GM18511 (cell line): ENCODE measurements around the gene IL17D.
A peak's percentile ranks its signal among the peaks of the same experiment; 100 is the strongest.

Source experiments
- ATAC-seq: cut with Tn5 transposase; IDR thresholded peaks from one replicate; pipeline ENCODE4 v1.9.1; 2021; ENCODE audit warnings: mild to moderate bottlenecking, moderate library complexity; ENCODE audit not compliant: unreplicated experiment

The IL17D gene

DNA sequence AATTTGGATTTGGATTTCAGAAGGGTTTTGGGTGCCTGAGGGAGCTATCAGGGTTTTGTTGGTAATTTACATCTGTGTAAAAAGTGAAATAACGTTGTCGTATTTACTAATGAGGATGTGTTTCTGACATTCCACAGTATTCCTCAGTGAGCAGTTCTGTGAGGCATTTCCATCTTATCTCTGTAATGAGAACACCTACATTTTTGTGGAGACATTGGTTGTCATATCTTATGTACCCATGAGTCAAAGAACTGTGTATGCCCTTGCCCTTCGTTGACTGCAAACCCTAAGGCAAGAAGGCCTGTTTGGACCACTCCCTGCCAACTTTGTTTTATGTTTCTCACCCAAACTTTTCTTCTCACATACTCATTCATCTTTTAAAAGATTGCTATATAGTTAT lies 14.2 kb upstream of the IL17D start:
- ATAC-seq, result no peak

DNA sequence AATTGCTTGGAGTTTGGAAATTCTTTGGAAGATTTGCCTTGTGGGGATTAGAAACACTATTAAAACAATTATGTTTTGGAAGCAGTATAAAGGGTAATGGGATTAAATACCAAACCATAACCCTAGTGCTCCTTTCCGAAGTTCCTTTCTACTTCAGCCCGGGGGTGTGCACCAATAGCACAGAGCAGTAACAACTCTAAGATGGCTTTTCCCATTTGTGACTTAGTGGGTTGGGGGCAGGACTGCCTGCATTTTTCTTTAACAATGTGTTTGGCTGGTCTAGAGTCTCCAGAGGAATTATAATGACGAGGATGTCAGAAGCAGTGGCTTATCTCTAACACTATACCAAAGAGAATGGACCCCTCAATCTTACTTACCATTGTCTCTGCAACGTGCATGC lies 11.9 kb upstream of the IL17D start:
- ATAC-seq, result no peak

DNA sequence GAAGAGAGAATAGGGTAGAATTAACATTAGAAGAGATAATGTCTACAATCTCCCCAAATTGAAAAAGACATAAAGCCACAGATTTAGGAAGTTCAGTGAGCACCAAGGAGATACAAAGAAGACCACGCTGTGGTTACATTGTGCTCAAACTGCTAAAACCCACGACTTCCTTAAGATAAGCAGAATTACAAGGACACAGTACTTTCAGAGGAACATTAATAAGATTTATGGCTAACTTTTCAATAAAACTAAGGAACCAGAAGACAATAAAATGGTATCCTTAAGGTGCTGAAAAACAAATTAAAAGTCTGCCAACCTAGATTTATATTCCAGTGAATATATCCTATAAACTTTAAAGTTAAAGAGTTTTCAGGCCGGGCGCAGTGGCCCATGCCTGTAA lies 7.4 kb upstream of the IL17D start:
- no peak for ATAC-seq

DNA sequence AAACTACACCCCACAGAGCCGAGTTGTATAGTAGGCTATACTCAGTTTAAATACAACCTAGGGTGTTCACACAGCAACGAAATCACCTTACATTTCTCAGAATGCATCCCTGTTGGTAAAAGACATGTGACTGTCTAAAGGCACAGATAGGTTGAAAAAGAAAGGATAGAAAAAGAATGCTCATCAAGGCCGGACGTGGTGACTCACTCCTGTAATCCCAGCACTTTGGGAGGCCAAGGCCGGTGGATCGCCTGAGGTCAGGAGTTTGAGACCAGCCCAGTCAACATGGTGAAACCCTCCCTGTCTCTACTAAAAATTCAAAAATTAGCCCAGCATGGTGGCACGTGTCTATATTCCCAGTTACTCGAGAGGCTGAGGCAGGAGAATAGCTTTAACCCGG lies 3.8 kb upstream of the IL17D start:
- ATAC-seq, result no peak

DNA sequence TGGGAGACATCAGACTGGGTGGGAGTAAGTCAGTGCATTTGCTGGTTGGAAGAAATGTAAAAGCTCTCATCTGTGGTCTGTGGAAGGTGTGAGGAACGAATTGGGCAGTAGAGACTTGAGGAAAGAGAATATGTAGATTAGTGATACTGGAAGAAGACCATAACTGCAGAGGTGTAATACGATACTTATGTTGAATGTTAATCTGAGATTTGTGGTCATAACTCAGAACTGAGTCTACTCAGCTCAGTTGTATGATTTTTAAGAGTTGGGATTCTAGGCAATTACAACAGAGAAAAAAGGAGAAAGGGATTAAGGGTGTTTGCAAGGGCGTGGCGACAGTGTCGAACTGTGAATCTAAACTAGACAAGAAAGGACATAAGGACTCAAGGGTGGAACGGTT lies 3.2 kb upstream of the IL17D start:
- no peak for ATAC-seq

DNA sequence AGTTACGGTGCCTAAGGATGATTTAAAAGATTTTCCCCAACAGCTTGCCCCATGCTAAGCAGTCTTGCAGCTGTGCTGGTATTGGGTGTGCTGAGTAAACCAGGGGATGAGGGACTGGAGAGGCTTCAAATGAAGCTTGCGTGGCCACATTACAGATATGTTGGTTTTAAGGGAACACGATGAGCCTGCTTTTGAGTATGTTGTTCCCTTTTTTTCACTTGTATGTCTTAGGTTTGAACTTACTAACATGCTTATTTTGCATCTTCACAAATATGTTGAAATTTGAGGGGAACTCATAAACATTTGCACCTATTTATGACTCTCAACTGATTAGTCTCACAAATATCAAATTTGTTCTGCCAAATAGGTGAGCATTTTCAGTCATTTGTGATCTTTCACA lies 2.0 kb upstream of the IL17D start:
- ATAC-seq, result no peak

DNA sequence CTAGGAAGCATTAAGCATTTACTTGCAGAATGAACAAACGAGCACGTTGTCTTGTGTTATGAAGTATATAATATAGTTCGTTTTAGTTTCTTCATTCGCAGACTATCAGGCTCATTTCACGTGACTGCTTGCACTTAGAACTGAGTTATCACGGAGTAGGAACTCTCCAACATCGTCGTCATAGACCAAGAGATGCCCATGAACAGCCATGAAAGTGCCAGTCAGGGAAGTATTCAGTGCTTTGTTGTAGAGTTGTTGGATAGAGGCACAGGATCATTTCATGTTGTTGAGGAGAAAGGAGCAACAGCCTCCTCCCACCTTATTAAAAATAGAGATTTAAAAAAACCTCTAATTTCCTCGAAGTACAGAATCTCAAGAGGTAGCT lies 977 bp upstream of the IL17D start:
- no peak for ATAC-seq

DNA sequence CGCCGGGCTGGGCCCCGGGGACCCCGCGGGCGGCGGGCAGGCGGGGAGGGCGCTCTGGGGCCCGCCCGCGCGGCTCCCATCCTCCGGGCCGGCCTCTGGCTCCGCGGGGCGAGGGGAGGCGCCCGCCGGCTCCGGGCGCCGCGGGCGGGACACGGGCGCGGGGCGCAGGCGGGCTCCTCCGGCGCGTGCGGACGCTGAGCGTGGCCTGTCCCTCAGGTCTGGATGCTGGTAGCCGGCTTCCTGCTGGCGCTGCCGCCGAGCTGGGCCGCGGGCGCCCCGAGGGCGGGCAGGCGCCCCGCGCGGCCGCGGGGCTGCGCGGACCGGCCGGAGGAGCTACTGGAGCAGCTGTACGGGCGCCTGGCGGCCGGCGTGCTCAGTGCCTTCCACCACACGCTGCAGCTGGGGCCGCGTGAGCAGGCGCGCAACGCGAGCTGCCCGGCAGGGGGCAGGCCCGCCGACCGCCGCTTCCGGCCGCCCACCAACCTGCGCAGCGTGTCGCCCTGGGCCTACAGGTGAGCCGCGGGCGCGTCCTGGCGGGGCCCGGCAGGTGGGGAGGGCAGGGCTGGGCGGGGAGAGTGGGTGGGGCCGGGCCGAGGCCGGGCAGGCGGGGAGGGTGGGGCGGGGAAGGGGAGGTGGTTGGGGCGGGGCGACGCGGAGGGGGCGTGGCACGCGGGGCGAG lies 420 bp downstream of the IL17D start:
- peak; percentile 89 for ATAC-seq

DNA sequence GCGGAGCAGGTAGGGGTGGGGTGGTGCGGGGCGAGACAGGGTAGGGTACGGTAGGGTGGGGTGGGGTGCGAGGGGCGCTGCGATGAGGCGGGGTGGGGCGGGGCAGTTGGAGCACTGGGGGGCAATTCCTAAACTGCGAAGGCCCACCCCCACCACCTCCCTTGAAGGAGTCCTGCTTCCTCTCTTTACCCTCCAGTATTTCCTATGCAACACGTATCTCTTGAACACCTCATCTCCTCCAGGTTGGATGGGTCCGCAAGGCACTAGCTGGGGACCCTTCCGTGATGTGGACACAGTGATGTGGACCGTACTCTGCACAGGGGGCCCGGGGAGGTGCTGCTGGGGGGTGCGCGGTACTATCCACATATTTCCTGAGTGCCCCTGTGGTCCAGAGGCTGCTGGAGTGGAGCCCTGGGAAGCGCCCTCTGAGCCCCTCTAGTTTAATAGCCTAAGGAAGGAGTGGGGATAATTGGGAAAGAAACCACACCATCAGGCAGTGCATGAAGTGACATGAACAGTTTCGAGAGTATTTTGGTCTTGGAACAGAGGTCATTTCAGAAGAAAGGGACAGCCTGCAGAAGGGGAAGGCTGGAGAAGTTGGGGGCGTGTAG lies 1.1 kb downstream of the IL17D start:
- ATAC-seq, result no peak

DNA sequence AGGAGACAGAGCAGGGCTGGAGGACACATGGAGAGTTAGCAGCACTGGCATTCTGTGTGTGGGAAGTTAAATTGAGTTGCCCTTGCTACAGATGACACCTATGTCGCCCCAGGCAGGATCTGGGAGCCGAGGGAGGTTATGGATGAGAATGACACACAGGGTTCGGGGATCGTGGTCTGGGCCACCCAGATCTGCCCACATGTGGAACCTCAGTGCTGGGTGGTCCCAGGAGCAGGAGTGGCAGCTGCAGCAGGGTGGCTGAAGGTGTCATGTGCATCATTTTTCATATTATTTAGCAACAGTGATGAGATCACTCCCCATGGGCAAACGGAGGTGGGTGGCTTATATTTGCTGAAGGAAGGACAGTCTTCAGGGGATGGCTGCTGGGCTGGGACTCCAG lies 3.2 kb downstream of the IL17D start:
- no peak for ATAC-seq

DNA sequence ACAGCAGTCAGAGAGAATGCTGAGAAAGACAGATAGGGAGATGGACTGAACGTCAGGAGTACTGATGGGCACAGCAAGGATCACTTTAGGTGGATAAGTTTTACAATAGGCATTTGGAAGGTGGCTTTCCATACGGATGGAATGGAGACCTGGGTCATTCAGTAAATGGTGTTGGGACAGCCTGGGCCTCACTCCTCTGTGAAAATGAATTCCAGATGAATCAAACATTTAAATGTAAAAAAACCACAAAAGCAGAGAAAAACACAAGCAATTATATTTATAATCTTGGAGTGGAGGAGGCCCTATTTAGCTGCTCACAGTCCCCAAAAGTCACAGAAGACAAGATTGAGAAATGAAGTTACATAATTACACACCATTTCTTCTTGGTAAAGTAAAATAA lies 4.7 kb downstream of the IL17D start:
- no peak for ATAC-seq

DNA sequence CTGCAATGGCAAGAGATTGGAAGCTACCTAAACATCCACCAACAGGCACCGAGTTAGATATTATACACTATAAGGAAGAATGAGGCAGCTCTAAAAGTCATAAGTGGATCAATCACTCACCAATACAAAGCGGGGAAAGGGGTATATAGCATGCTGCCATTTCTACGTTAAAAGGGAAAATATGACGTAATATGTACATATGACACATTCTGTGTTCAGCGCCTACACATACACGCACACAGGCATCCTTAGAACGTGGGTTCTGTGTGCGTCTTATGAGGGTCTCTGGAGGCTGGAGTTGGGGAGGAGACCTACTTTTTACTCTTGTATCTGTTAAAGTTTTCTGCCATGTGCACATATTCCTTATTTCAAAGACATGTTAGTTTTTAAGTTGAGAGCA lies 5.9 kb downstream of the IL17D start:
- ATAC-seq, result no peak

DNA sequence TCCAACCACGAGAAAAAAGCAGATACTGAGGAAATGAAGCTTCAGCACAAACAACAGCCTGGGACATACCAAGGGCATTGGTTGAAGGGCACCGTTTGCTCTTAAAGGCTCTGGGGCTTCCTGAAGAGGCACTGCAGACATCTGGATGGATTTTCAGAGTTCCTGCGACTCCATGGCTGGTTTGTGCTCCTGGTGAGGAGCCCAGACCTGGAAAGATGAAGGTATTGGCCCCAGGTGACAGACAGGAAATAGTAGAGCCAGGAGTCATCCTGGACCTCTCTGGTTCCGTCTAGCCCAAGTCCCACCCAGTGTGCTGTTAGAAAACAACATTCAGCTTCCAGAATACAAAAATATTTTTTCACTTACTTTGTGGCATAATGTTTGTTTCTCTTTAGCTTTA lies 6.3 kb downstream of the IL17D start:
- ATAC-seq, result no peak

DNA sequence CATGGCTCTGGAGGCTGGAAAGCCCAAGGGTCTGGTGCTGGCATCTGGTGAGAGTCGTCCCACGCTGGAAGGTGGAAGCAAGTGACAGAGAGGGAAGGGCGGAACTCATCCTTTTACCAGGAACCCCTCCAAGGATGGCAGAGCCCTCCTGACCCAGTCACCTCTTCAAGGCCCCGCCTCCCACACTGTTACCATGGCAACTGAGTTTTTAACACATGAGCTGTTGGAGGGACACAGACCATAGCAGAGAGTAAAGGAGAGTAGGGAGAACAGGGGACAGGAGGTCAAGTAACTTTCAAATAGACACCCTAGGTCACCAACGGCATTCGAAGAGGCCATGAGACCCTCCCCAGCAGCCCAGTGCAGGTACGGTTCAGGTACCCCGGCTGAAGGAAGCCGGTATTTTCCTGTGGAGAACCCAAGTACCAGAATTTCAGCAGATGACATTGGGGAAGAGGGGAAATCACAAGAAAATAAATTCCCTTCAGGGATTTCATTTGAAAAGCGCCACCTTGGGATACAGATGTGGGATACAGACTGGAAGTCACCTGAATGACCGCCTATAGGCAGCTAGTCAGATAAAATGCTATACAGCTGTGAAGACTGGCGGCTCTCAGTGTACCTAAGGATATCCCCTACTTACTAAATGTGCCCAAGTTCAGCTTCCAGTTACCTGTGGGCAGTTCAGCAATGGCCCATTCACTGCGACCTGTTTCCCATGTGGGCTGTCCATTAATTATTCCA lies 8.0 kb downstream of the IL17D start:
- ATAC-seq, result no peak

DNA sequence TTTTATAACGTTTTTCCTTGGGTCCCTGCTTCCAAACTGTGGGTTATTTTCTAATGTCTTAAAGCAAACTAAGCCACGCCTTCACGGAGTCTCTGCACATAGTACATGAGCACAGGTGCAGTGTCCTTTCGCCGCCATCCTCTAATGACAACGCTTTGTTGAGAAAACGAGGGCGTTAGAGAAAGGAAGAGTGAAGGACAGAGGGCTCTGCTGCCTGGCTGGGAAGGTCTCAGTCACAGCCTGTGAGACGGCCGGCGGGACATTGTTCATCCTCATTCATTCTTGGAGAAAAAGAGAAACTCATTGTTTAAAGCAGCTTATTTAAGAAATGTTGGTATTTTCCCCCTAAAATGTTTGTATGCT lies 9.5 kb downstream of the IL17D start:
- no peak for ATAC-seq

DNA sequence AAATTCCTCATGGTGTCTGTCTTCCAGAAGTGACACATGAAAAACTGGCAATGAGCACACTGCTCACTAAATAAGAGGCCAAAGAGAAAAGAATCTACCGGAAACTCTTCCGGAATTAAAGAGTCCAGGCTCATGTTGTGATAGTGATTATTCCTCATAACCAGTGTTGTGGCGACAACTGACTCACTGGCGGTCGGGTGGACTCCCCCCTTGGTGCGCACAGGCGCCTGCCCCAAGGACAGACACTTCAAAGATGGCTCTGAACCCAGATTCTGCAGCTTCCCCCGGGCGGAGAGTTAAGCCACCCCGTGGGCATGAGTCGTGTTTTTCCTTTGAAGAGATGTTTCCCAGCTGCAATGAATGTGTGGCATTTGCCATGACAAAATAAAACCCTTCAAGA lies 10.3 kb downstream of the IL17D start:
- ATAC-seq, result no peak

DNA sequence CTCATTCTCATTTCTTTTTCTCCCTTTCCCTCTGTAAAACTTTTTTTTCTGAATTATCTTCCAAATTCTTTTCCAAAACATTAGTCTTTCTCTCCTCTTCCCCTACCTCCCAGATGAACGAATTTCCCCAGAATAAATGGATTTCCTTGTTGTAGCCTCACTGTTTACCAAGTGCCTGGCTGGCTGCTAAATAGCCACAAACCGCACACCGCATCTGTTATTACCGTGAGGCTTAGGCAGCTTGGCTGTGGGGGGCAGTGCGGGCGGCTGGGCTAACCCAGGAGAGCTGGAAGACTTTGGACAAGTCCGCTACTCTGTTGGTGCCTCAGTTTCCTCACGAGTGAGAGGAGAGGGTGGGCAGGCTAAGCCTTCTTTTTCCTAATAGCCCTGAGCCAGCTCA lies 10.7 kb downstream of the IL17D start:
- ATAC-seq, result no peak

DNA sequence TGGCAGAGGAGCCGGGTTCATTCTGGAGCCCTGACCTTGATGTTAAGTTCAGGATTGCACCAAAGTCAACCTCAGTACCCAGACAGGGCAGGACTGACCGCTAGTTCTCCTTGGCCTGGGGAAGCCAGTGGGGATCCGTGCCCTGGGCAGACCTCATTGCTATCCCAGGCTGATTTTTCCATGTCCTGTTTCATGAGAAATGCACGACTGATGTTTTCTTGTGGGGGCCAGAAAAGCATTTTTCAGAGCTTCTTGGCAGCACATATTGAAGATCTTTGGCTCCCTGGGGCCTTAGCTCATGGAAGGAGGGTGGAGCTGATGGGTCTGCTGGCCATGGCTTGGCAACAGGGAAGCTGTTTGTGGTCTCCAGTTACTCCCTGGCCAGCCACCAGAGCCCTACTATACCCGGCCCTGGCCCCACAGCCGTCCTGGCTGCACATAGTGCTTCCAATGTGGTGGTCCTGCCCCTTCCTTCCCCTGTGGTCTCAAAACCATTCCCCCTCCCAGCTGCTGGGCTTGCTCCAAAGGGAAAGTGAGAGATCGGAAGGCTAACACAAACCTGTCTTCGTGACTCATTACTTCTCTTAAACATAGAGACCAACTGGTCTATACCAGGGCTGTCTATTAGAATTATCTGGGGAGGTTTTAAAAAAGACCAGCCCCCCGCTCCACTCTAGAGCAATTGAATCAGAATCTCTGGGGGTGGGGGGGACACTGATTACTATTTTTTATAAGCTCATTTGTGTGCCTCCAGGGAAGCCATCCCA lies 11.2 kb downstream of the IL17D start:
- no peak for ATAC-seq

DNA sequence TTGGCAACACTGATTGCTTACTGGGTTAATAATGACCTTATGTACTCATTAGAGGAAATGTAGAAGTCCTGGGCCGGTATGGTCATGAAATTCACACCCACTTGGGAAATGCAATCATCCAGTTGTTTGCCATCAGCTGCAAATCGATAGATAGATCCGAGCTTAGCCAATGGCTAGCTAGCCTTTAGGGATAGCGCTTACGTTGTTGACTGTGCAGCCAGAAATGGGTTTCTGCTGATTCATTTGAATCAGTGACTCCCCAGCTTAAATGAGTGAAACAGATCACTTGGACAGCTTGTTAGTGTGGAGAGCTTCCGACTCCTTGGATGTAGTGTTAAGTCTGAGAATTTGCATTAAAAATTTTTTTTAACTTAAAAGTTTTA lies 11.8 kb downstream of the IL17D start:
- no peak for ATAC-seq

DNA sequence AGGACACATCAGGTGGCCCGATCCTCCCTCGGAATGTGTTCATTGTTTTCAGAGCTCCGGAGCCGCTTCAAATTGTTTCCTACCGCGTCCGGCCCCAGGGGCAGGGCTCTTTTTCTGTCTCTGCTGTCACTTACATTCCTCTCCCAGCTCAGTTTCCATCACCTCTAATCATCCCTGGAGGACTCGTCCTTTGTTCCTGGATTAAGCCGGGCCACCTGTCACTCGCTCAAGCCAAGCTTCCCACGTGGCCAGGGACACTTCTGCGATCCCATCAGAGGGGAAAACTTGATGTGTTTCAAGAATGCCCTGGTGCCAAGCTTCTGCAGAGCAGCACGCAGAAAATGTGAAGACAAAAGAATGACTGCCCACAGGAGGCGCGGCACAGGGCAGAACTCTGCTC lies 13.5 kb downstream of the IL17D start:
- no peak for ATAC-seq

DNA sequence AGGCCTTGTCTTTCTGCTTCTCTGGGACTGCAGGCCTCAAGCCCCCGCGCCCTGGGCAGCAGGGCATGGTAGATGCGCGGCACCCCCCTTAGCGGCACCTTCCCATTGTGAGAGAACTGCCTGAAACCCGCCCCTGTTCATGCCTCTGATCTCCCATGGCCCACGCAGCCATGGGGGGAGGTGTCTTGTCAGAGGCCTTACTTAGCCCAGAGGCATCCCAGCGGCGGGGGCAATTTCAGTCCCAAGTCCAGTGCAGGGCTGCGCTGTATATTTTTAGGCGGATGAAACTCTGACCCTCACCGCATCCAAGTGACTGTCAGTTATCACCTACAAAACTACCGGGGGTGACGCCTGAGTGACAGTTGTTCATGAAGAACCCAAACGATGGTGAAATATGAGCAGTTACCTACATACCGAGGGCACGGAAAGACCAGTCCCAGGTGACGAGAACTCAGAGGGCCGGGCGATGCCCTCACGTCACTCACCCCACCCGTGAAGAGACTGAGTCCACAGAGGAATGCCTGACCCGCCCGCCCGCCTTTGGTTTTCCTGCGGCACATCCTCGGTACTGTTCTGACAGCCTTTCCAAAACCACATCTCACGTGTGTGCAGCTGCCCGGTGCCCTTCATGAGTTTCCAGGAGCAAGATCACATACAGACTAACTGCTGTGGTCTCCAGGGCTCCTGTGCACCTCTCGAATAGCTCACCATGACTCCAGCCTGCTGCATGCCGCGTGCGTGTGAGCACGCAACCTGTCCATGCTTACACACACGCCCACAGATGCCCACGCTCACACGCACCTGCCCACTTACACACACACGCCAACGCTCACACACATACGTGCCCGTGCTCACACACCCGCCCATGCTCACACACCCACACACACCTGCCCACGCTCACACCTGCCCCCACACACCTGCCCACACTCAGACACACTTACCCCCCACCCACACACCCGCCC lies 14.4 kb downstream of the IL17D start:
- ATAC-seq, result no peak
